K562 (cell line): Measurements from ENCODE around the gene RYR1. TPM values are rescaled to one million over a fixed set of nuclear protein-coding genes. Genes with fewer than 3 reads are reported as not detected.

Experiments
- BCL6 ChIP-seq: fragments of 250-450 bp; sonication (Bioruptor Pico); IDR thresholded peaks from 2 replicates; pipeline ENCODE4 v1.4.0; 2020
- CBX5 ChIP-seq: IDR thresholded peaks from 2 replicates; pipeline ENCODE4 v1.6.1; 2014; ENCODE audit warnings: low read depth, borderline replicate concordance
- CSDE1 ChIP-seq, 2 experiments: fragments of 450-650 bp; IDR thresholded peaks; 2 replicates each; pipeline ENCODE4 v1.6.1; 2016; ENCODE audit warnings: mild to moderate bottlenecking in 1 of 2
- E2F1 ChIP-seq: sonication (generic); formaldehyde crosslinking; IDR thresholded peaks from 2 replicates; pipeline ENCODE4 v1.8.1; 2023; ENCODE audit warnings: mild to moderate bottlenecking, missing genetic modification reagents, moderate library complexity
- E2F4 ChIP-seq: sonication (generic); formaldehyde crosslinking; IDR thresholded peaks from 2 replicates; pipeline ENCODE4 v1.8.0; 2022; ENCODE audit warnings: mild to moderate bottlenecking, low read depth, missing genetic modification reagents
- FOXK1 ChIP-seq: sonication (generic); formaldehyde crosslinking; IDR thresholded peaks from 2 replicates; pipeline ENCODE4 v1.8.0; 2022; ENCODE audit warnings: missing genetic modification reagents, mild to moderate bottlenecking, borderline replicate concordance
- HDAC1 ChIP-seq, 2 experiments: fragments of 450-650 bp; IDR thresholded peaks; 2 replicates each; pipeline ENCODE4 v1.6.1; 2016 to 2017; ENCODE audit warnings: inconsistent platforms in 1 of 2, mild to moderate bottlenecking in 1 of 2, moderate library complexity in 1 of 2
- HLTF ChIP-seq: fragments of 450-650 bp; IDR thresholded peaks from 2 replicates; pipeline ENCODE4 v1.6.1; 2016
- HOMEZ ChIP-seq: fragments of 250-450 bp; sonication (Bioruptor Pico); IDR thresholded peaks from 2 replicates; pipeline ENCODE4 v1.4.0; 2020; ENCODE audit warnings: mild to moderate bottlenecking, moderate library complexity
- IFI16 ChIP-seq: fragments of 250-450 bp; sonication (Bioruptor Pico); IDR thresholded peaks from 2 replicates; pipeline ENCODE4 v2.1.2; 2022; ENCODE audit warnings: mild to moderate bottlenecking, inconsistent platforms
- NCOA1 ChIP-seq: fragments of 450-650 bp; IDR thresholded peaks from 2 replicates; pipeline ENCODE4 v1.6.1; 2016; ENCODE audit warnings: low read depth
- NR0B1 ChIP-seq: fragments of 450-650 bp; IDR thresholded peaks from one replicate; pipeline ENCODE4 v1.6.1; 2018; ENCODE audit warnings: mild to moderate bottlenecking, moderate library complexity; ENCODE audit not compliant: partially characterized antibody
- PHB ChIP-seq: fragments of 250-450 bp; sonication (Bioruptor Pico); IDR thresholded peaks from 2 replicates; pipeline ENCODE4 v1.5.0; 2021
- SFPQ ChIP-seq: fragments of 200-400 bp; formaldehyde crosslinking; IDR thresholded peaks from 2 replicates; pipeline ENCODE4 v1.6.1; 2017; ENCODE audit warnings: mild to moderate bottlenecking, low read depth, low read length, moderate library complexity
- SMAD4 ChIP-seq: fragments of 250-450 bp; sonication (Bioruptor Pico); conservative IDR thresholded peaks from 2 replicates; pipeline ENCODE4 v1.8.0; 2021; ENCODE audit warnings: inconsistent platforms, mild to moderate bottlenecking, moderate library complexity
- STAG1 ChIP-seq: sonication (generic); formaldehyde crosslinking; IDR thresholded peaks from 2 replicates; pipeline ENCODE4 v1.5.0; 2020; ENCODE audit warnings: missing genetic modification reagents, borderline replicate concordance
- TAF7 ChIP-seq: fragments of 450-650 bp; IDR thresholded peaks from 2 replicates; pipeline ENCODE4 v1.6.1; 2016; ENCODE audit warnings: missing genetic modification characterization, missing compliant biosample characterization
- ZNF174 ChIP-seq: fragments of 250-450 bp; sonication (Bioruptor Pico); IDR thresholded peaks from 2 replicates; pipeline ENCODE4 v1.4.0; 2020; ENCODE audit warnings: mild to moderate bottlenecking
- ZNF197 ChIP-seq: fragments of 200-800 bp; sonication (Bioruptor generic); IDR thresholded peaks from 2 replicates; pipeline ENCODE4 v1.6.1; 2016; ENCODE audit warnings: low read depth, missing genetic modification characterization, missing compliant biosample characterization
- ZNF280B ChIP-seq: fragments of 250-450 bp; sonication (Bioruptor Pico); IDR thresholded peaks from 2 replicates; pipeline ENCODE4 v1.5.1; 2021; ENCODE audit warnings: mild to moderate bottlenecking
- ZNF384 ChIP-seq: IDR thresholded peaks from 2 replicates; pipeline ENCODE4 v1.6.1; 2012; ENCODE audit warnings: low read depth, low read length, improper control_type of control experiment
- polyA plus RNA-seq, 8 experiments: library from polyadenylated mRNA; depleted of rRNA in 4 of 8; stranded (reverse) in 5 of 8; unstranded in 3 of 8; fragments of >200 nt; fragmentation: Nextera tagmentation in 2 of 8; fragmentation: Illumina TruSeq in 1 of 8; extraction: Ambion mirVana in 2 of 8; extraction: Trizol in 1 of 8; gene quantifications; 2 replicates each; pipeline versions ENCODE4 v1.2.1 to v1.2.3, GENCODE V29; 2011 to 2014; ENCODE audit warnings: inconsistent platforms in 1 of 8, missing spikeins in 1 of 8
- total RNA-seq, 7 experiments: library from RNA; depleted of rRNA in 6 of 7; stranded (reverse); fragments of >200 nt in 6 of 7; fragmentation: Illumina TruSeq in 2 of 7; extraction: Trizol in 2 of 7; gene quantifications; 2 replicates each; pipeline versions ENCODE4 v1.2.1 to v1.2.3, GENCODE V29; 2011 to 2021; ENCODE audit warnings: low replicate concordance in 1 of 7

The RYR1 gene
- total and polyA plus RNA-seq, 9 of the 15 experiments (the other 6 are each of a cell fraction or from before 2014, with no cell fraction given), result 0.11 to 7.4 (median 3.7) TPM

- TF ChIP-seq FOXK1 (no peak), CBX5 (no peak), ZNF384 (no peak), HOMEZ (no peak), HDAC1 (IDR thresholded peaks at IDR 0.05) (peak in 1 of 2 experiments; percentile 91; a peak in 2 of 4 replicates), SFPQ (no peak), IFI16 (no peak), NR0B1 (no peak), ZNF174 (no peak), HLTF (0 out of 2 replicates have a peak, but pooled peaks have one; percentile 25), STAG1 (CRISPR knock-in tag) (no peak), NCOA1 (peak; percentile 67; the same call in 1 of the 2 replicates), ZNF280B (CRISPR knock-in tag) (no peak), E2F1 (CRISPR knock-in tag) (no peak), ZNF197 (CRISPR knock-in tag) (no peak), CSDE1 (IDR thresholded peaks at IDR 0.05) (no peak), BCL6 (CRISPR knock-in tag) (no peak), PHB (CRISPR knock-in tag) (no peak), E2F4 (CRISPR knock-in tag) (no peak), SMAD4 (CRISPR knock-in tag) (0 out of 2 replicates have a peak, but pooled peaks have one; percentile 55), TAF7 (no peak)
These were observed 123.8 kb downstream of the RYR1 start (continued) for GRCh38 chr19:38557205-38557799.
